Kidney capillary endothelial cell (primary cell): Measurements from ENCODE around the gene DNAH9.

Experiments used
- DNase-seq: peaks from one replicate; pipeline ENCODE4 v3.0.0-alpha.2; 2018; ENCODE audit warnings: low spot score

DNAH9 gene

GRCh38 chr17:11598274-11599221, at the start of gene DNAH9:
DNAH9 (plus strand) TSS chr17:11598470; CDS start chr17:11598499, 29 bp downstream.
- DNase-seq: peak; percentile 50

GRCh38 chr17:11550431-11550830, 47.8 kb upstream of the DNAH9 start:
- no peak for DNase-seq

GRCh38 chr17:11551442-11551841, 46.8 kb upstream of the DNAH9 start:
- DNase-seq: no peak

GRCh38 chr17:11553135-11553534, 45.1 kb upstream of the DNAH9 start:
- DNase-seq: no peak

GRCh38 chr17:11554042-11554441, 44.2 kb upstream of the DNAH9 start:
- no peak for DNase-seq

GRCh38 chr17:11554542-11554941, 43.7 kb upstream of the DNAH9 start:
- DNase-seq: no peak

- no peak for DNase-seq
Observed at GRCh38 chr17:11555530-11555929, 42.7 kb upstream of the DNAH9 start.

- DNase-seq: no peak
Observed at GRCh38 chr17:11557727-11558452, 40.4 kb upstream of the DNAH9 start.

- DNase-seq: no peak
Observed at GRCh38 chr17:11558681-11559234, 39.5 kb upstream of the DNAH9 start.

GRCh38 chr17:11559601-11560000, 38.7 kb upstream of the DNAH9 start:
- no peak for DNase-seq

- DNase-seq: no peak
Observed at GRCh38 chr17:11561281-11561680, 37.0 kb upstream of the DNAH9 start.

- no peak for DNase-seq
Observed at GRCh38 chr17:11561702-11562101, 36.6 kb upstream of the DNAH9 start.

GRCh38 chr17:11564589-11565380, 33.5 kb upstream of the DNAH9 start:
- DNase-seq: no peak

GRCh38 chr17:11565591-11565990, 32.7 kb upstream of the DNAH9 start:
- DNase-seq: no peak

GRCh38 chr17:11578998-11579397, 19.3 kb upstream of the DNAH9 start:
- no peak for DNase-seq

GRCh38 chr17:11580677-11581076, 17.6 kb upstream of the DNAH9 start:
- no peak for DNase-seq

GRCh38 chr17:11582217-11582616, 16.1 kb upstream of the DNAH9 start:
- DNase-seq: no peak

- DNase-seq: no peak
Observed at GRCh38 chr17:11583306-11583992, 14.8 kb upstream of the DNAH9 start.

GRCh38 chr17:11589716-11590115, 8.6 kb upstream of the DNAH9 start:
- DNase-seq: no peak

- no peak for DNase-seq
Observed at GRCh38 chr17:11601661-11602060, 3.4 kb downstream of the DNAH9 start.

GRCh38 chr17:11608396-11608795, 10.1 kb downstream of the DNAH9 start:
- no peak for DNase-seq
